ENCODE data around the gene TMEM72. TPM values are rescaled to one million over a fixed set of nuclear protein-coding genes. Genes with fewer than 3 reads are reported as not detected.

The TMEM72 gene
- total and polyA plus RNA-seq, 2 of the 13 experiments (the other 11 are each of a cell fraction or from before 2014, with no cell fraction given) = 0.04 TPM; not detected in 1

DNA sequence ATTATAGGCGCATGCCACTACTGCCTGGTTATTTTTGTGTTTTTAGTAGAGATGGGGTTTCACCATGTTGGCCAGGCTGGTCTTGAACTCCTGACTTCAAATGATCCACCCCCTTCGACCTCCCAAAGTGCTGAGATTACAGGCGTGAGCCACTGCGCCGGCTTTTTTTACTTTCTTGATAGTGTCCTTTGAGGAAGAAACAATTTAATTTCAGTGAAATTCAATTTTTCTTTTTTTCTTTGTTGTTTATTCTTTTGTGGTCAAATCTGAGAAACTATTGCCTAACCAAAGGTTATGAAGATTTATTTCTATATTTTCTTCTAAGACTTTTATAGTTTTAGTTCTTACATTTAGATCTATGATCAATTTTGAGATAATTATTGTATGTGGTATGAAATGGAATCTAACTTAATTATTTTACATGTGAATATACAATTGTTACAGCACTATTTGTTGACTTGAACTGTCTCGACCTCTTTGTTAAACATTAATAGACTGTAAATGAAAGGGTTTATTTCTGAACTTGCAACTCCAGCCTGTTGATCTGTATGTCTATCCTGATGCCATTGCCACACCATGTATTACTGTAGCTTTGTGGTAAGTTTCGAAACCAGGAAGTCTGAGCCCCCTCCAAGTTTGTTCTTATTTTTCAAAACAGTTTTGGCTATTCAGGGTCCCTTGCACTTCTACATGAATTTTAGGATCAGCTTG is 28.7 kb downstream of the TMEM72 start (continued):
- TF ChIP-seq, protein P1, sequence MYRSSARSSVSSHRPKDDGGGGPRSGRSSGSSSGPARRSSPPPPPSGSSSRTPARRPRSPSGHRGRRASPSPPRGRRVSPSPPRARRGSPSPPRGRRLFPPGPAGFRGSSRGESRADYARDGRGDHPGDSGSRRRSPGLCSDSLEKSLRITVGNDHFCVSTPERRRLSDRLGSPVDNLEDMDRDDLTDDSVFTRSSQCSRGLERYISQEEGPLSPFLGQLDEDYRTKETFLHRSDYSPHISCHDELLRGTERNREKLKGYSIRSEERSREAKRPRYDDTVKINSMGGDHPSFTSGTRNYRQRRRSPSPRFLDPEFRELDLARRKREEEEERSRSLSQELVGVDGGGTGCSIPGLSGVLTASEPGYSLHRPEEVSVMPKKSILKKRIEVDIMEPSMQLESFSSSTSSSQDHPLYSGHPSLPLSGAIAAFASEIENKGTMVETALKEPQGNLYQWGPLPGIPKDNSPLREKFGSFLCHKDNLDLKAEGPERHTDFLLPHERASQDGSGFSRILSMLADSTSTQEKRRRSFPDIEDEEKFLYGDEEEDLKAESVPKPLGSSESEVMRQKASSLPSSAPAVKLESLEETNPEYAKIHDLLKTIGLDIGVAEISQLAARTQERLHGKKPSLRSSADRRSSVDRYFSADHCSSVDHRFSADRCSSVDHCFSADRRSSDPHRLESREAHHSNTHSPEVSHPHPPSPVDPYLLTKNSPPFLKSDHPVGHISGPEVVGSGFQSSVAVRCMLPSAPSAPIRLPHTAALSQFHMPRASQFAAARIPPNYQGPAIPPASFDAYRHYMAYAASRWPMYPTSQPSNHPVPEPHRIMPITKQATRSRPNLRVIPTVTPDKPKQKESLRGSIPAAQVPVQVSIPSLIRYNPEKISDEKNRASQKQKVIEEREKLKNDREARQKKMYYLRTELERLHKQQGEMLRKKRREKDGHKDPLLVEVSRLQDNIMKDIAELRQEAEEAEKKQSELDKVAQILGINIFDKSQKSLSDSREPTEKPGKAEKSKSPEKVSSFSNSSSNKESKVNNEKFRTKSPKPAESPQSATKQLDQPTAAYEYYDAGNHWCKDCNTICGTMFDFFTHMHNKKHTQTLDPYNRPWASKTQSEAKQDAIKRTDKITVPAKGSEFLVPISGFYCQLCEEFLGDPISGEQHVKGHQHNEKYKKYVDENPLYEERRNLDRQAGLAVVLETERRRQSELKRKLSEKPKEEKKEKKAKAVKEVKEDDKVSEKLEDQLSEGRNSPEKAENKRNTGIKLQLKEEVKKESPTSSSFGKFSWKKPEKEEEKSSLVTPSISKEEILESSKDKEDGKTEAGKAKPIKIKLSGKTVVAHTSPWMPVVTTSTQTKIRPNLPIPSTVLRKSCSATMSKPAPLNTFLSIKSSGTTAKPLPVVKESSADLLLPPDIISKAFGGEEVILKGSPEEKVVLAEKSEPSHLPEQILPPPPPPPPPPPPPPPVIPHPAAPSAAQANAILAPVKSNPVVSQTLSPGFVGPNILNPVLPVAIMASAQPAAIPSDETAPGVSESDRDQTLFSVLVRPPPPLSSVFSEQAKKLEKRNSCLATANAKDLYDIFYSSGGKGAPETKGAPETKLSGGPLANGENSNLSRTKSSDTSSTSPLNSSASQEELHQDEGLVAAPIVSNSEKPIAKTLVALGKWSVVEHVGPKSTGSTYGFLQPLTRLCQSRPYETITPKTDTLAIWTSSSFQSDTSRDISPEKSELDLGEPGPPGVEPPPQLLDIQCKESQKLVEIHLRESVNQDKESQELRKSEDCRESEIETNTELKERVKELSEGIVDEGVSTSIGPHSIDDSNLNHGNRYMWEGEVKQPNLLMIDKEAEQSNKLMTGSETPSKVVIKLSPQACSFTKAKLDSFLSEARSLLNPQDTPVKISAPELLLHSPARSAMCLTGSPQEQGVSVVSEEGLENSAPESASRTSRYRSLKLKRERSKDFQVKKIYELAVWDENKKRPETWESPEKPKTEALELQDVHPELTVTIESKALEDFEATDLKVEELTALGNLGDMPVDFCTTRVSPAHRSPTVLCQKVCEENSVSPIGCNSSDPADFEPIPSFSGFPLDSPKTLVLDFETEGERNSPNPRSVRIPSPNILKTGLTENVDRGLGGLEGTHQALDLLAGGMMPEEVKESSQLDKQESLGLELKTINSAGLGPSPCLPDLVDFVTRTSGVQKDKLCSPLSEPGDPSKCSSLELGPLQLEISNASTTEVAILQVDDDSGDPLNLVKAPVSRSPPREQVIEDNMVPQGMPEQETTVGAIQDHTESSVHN (CRISPR knock-in tag; IDR thresholded peaks at IDR 0.05) = no peak
- TF ChIP-seq ZSCAN22 (CRISPR knock-in tag; IDR thresholded peaks at IDR 0.05) (no peak), ZNF12 (CRISPR knock-in tag; IDR thresholded peaks at IDR 0.05) (peak; percentile 60; the same call in 1 of the 2 replicates), SKI (IDR thresholded peaks at IDR 0.05; ENCODE audit: partially characterized antibody) (peak; percentile 89), RXRB (CRISPR knock-in tag; IDR thresholded peaks at IDR 0.05; ENCODE audit: borderline replicate concordance) (peak; percentile 81), ISL2 (CRISPR knock-in tag; IDR thresholded peaks at IDR 0.05) (peak; percentile 66), KLF11 (CRISPR knock-in tag; IDR thresholded peaks at IDR 0.05) (0 out of 2 replicates have a peak, but pooled peaks have one; percentile 42), ZNF605 (CRISPR knock-in tag; IDR thresholded peaks at IDR 0.05) (no peak), NCOR1 (IDR thresholded peaks at IDR 0.05; ENCODE audit: borderline replicate concordance, low read length) (peak; percentile 90), ELF3 (CRISPR knock-in tag; IDR thresholded peaks at IDR 0.05) (peak; percentile 98), FOXA3 (CRISPR knock-in tag; IDR thresholded peaks at IDR 0.05) (peak; percentile 86), SOX5 (CRISPR knock-in tag; IDR thresholded peaks at IDR 0.05; ENCODE audit: borderline replicate concordance) (peak; percentile 74; the same call in 1 of the 2 replicates)
- TF ChIP-seq, protein P2, sequence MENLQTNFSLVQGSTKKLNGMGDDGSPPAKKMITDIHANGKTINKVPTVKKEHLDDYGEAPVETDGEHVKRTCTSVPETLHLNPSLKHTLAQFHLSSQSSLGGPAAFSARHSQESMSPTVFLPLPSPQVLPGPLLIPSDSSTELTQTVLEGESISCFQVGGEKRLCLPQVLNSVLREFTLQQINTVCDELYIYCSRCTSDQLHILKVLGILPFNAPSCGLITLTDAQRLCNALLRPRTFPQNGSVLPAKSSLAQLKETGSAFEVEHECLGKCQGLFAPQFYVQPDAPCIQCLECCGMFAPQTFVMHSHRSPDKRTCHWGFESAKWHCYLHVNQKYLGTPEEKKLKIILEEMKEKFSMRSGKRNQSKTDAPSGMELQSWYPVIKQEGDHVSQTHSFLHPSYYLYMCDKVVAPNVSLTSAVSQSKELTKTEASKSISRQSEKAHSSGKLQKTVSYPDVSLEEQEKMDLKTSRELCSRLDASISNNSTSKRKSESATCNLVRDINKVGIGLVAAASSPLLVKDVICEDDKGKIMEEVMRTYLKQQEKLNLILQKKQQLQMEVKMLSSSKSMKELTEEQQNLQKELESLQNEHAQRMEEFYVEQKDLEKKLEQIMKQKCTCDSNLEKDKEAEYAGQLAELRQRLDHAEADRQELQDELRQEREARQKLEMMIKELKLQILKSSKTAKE (CRISPR knock-in tag; IDR thresholded peaks at IDR 0.05; ENCODE audit: borderline replicate concordance) = peak; percentile 84
- TF ChIP-seq, protein P3, sequence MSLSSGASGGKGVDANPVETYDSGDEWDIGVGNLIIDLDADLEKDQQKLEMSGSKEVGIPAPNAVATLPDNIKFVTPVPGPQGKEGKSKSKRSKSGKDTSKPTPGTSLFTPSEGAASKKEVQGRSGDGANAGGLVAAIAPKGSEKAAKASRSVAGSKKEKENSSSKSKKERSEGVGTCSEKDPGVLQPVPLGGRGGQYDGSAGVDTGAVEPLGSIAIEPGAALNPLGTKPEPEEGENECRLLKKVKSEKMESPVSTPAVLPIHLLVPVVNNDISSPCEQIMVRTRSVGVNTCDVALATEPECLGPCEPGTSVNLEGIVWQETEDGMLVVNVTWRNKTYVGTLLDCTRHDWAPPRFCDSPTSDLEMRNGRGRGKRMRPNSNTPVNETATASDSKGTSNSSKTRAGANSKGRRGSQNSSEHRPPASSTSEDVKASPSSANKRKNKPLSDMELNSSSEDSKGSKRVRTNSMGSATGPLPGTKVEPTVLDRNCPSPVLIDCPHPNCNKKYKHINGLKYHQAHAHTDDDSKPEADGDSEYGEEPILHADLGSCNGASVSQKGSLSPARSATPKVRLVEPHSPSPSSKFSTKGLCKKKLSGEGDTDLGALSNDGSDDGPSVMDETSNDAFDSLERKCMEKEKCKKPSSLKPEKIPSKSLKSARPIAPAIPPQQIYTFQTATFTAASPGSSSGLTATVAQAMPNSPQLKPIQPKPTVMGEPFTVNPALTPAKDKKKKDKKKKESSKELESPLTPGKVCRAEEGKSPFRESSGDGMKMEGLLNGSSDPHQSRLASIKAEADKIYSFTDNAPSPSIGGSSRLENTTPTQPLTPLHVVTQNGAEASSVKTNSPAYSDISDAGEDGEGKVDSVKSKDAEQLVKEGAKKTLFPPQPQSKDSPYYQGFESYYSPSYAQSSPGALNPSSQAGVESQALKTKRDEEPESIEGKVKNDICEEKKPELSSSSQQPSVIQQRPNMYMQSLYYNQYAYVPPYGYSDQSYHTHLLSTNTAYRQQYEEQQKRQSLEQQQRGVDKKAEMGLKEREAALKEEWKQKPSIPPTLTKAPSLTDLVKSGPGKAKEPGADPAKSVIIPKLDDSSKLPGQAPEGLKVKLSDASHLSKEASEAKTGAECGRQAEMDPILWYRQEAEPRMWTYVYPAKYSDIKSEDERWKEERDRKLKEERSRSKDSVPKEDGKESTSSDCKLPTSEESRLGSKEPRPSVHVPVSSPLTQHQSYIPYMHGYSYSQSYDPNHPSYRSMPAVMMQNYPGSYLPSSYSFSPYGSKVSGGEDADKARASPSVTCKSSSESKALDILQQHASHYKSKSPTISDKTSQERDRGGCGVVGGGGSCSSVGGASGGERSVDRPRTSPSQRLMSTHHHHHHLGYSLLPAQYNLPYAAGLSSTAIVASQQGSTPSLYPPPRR (CRISPR knock-in tag; IDR thresholded peaks at IDR 0.05; ENCODE audit: borderline replicate concordance) = peak; percentile 48; the same call in 1 of the 2 replicates
